ENCODE data around the gene IRF2BPL.

Gene IRF2BPL

GRCh38 chr14:77011245-77011644 is 17.3 kb downstream of the IRF2BPL start:
- DNase-seq (ENCODE audit: low spot score), result no peak

- DNase-seq (ENCODE audit: low spot score), result no peak
Observed at GRCh38 chr14:77009014-77009413, 19.5 kb downstream of the IRF2BPL start.

- peak; percentile 84 for DNase-seq (ENCODE audit: low spot score)
Observed at GRCh38 chr14:77008541-77008940, 20.0 kb downstream of the IRF2BPL start.

- DNase-seq (ENCODE audit: low spot score), result peak; percentile 70
Observed at GRCh38 chr14:77007975-77008421, 20.5 kb downstream of the IRF2BPL start.

- no peak for DNase-seq (ENCODE audit: low spot score)
Observed at GRCh38 chr14:77007183-77007974, 21.1 kb downstream of the IRF2BPL start.

- DNase-seq (ENCODE audit: low spot score), result no peak
Observed at GRCh38 chr14:77006132-77006531, 22.4 kb downstream of the IRF2BPL start.

GRCh38 chr14:77005559-77005958 is 22.9 kb downstream of the IRF2BPL start:
- DNase-seq (ENCODE audit: low spot score), result no peak

GRCh38 chr14:77004711-77005460 is 23.6 kb downstream of the IRF2BPL start:
- no peak for DNase-seq (ENCODE audit: low spot score)

- no peak for DNase-seq (ENCODE audit: low spot score)
Observed at GRCh38 chr14:77003960-77004710, 24.4 kb downstream of the IRF2BPL start.

GRCh38 chr14:77002889-77003288 is 25.6 kb downstream of the IRF2BPL start:
- DNase-seq (ENCODE audit: low spot score), result no peak

GRCh38 chr14:77002335-77002734 is 26.2 kb downstream of the IRF2BPL start:
- no peak for DNase-seq (ENCODE audit: low spot score)

- no peak for DNase-seq (ENCODE audit: low spot score)
Observed at GRCh38 chr14:77000340-77001270, 27.9 kb downstream of the IRF2BPL start.

GRCh38 chr14:76998910-76999309 is 29.6 kb downstream of the IRF2BPL start:
- no peak for DNase-seq (ENCODE audit: low spot score)

GRCh38 chr14:76997257-76997970 is 31.1 kb downstream of the IRF2BPL start:
- DNase-seq (ENCODE audit: low spot score), result no peak

- no peak for DNase-seq (ENCODE audit: low spot score)
Observed at GRCh38 chr14:76996563-76997146, 31.9 kb downstream of the IRF2BPL start.

- DNase-seq (ENCODE audit: low spot score), result no peak
Observed at GRCh38 chr14:76995279-76996035, 33.1 kb downstream of the IRF2BPL start.

- no peak for DNase-seq (ENCODE audit: low spot score)
Observed at GRCh38 chr14:76993752-76994151, 34.8 kb downstream of the IRF2BPL start.

- no peak for DNase-seq (ENCODE audit: low spot score)
Observed at GRCh38 chr14:76990084-76990483, 38.4 kb downstream of the IRF2BPL start.

GRCh38 chr14:76987956-76988520 is 40.5 kb downstream of the IRF2BPL start:
- no peak for DNase-seq (ENCODE audit: low spot score)
